Smooth muscle cell of the pulmonary artery (primary cell): ENCODE results near the gene LIMK1. TPM values are rescaled to one million over a fixed set of nuclear protein-coding genes. Genes with fewer than 3 reads are reported as not detected.

ENCODE experiments used
- total RNA-seq: library from RNA; depleted of rRNA; stranded (reverse); fragments of >200 nt; gene quantifications from 2 replicates; pipeline ENCODE4 v1.2.3, GENCODE V29; 2014

Gene LIMK1
- 22.2 and 44.8 TPM in 2 replicates for total RNA-seq

GRCh38 chr7:74083117-74083876 is at the start of gene LIMK1:
LIMK1 (plus strand) TSS chr7:74083804; CDS start chr7:74083991, 187 bp downstream.

Other genes with a start within 250 kb of the LIMK1 start
- gene METTL27, start 241.3 kb upstream of the LIMK1 start, total RNA-seq: 1.9 and 2.9 TPM in 2 replicates
- not detected in 2 replicates for gene TMEM270, start 222.6 kb upstream of the LIMK1 start, total RNA-seq
- gene ELN, start 55.6 kb upstream of the LIMK1 start, total RNA-seq: 82.6 and 158 TPM in 2 replicates
- gene EIF4H, start 90.6 kb downstream of the LIMK1 start, total RNA-seq: 489 and 502 TPM in 2 replicates
- 0.30 and 0.33 TPM in 2 replicates for gene LAT2, start 126.2 kb downstream of the LIMK1 start, total RNA-seq
- gene RFC2, start 170.6 kb downstream of the LIMK1 start, total RNA-seq: 8.3 and 8.9 TPM in 2 replicates
- 78.6 and 80.5 TPM in 2 replicates for gene CLIP2, start 205.6 kb downstream of the LIMK1 start, total RNA-seq